Stimulated activated CD8-positive, alpha-beta memory T cell treated with anti-CD3 and anti-CD28 coated beads, Interleukin-4, amount 100 ng/mL, for 1 hour (primary cell): Measurements from ENCODE around the gene C16orf89.
"Not testable (repeated sequence)": the region's sequence is repeated elsewhere in the genome, so short reads cannot be mapped to it uniquely, and the experiment has no call there.

Experiments
- DNase-seq, 2 donors: peaks; one replicate each; pipeline ENCODE4 v3.0.0-alpha.2; 2020; ENCODE audit warnings: low read depth in 2 of 2, low spot score in 1 of 2

The C16orf89 gene

GRCh38 chr16:5065813-5066212, at the start of gene C16orf89:
C16orf89 (minus strand) TSS chr16:5065956; CDS start chr16:5065908, 48 bp downstream.
- DNase-seq = no peak

- not testable (repeated sequence) for DNase-seq
These were observed 45.2 kb upstream of the C16orf89 start for GRCh38 chr16:5110933-5111332.

GRCh38 chr16:5108505-5109158, 42.9 kb upstream of the C16orf89 start:
- DNase-seq = no peak

- DNase-seq = not testable (repeated sequence)
These were observed 39.3 kb upstream of the C16orf89 start for GRCh38 chr16:5105039-5105438.

- DNase-seq = not testable (repeated sequence)
These were observed 37.7 kb upstream of the C16orf89 start for GRCh38 chr16:5103296-5104032.

GRCh38 chr16:5099174-5099573, 33.4 kb upstream of the C16orf89 start:
- not testable (repeated sequence) for DNase-seq

- DNase-seq = peak; percentile 91 to 92
These were observed 32.7 kb upstream of the C16orf89 start for GRCh38 chr16:5098221-5099159.

GRCh38 chr16:5097470-5098220, 31.9 kb upstream of the C16orf89 start, which contains the start of gene EEF2KMT:
EEF2KMT (minus strand) TSS chr16:5097795; CDS start chr16:5097739, 56 bp downstream.
- peak; percentile 81 to 82 for DNase-seq

GRCh38 chr16:5097061-5097469, 31.3 kb upstream of the C16orf89 start:
- peak in 1 of 2 donors; percentile 3 for DNase-seq

GRCh38 chr16:5096437-5097060, 30.8 kb upstream of the C16orf89 start:
- DNase-seq = not testable (repeated sequence)

GRCh38 chr16:5095145-5095830, 29.5 kb upstream of the C16orf89 start:
- DNase-seq = not testable (repeated sequence)

GRCh38 chr16:5093746-5094145, 28.0 kb upstream of the C16orf89 start:
- DNase-seq = not testable (repeated sequence)

GRCh38 chr16:5093081-5093480, 27.3 kb upstream of the C16orf89 start:
- not testable (repeated sequence) for DNase-seq

- DNase-seq = not testable (repeated sequence)
These were observed 24.8 kb upstream of the C16orf89 start for GRCh38 chr16:5090592-5090991.

GRCh38 chr16:5089911-5090555, 24.3 kb upstream of the C16orf89 start:
- DNase-seq = not testable (repeated sequence)

GRCh38 chr16:5088936-5089335, 23.2 kb upstream of the C16orf89 start:
- not testable (repeated sequence) for DNase-seq

- not testable (repeated sequence) for DNase-seq
These were observed 22.5 kb upstream of the C16orf89 start for GRCh38 chr16:5088086-5088790.

GRCh38 chr16:5085716-5086115, 20.0 kb upstream of the C16orf89 start:
- DNase-seq = not testable (repeated sequence)
